ENCODE data around the gene CRELD2. TPM values are rescaled to one million over a fixed set of nuclear protein-coding genes. Genes with fewer than 3 reads are reported as not detected.

Gene CRELD2
- total and polyA plus RNA-seq, 2 experiments from 2014 or later: 35.7 to 47.7 TPM

GRCh38 chr22:49869845-49870712 lies 48.4 kb upstream of the CRELD2 start:
- peaks cover 4% of the 10 kb centered on the region; the same call in 1 of the 2 replicates for H3K9me2 ChIP-seq (ENCODE audit: insufficient read depth)
- no peak for ATAC-seq
- no peak overlapping the region for H3K4me3 ChIP-seq
- peaks cover 41% of the 10 kb centered on the region for H3K9me3 Mint-ChIP-seq
- H3K4me3 Mint-ChIP-seq: no peak overlapping the region
- H4K20me1 ChIP-seq (replicated peaks; ENCODE audit: insufficient read depth): peaks cover 51% of the 10 kb centered on the region
- H3K27me3 Mint-ChIP-seq (ENCODE audit: insufficient read depth, low read depth, poor library complexity): no peaks in the 10 kb centered on the region
- no peaks in the 10 kb centered on the region for H3K27me3 ChIP-seq (ENCODE audit: insufficient read depth)
- no peak overlapping the region for H3K4me2 ChIP-seq
- H2AFZ ChIP-seq: no peak overlapping the region
- H3K36me3 Mint-ChIP-seq (ENCODE audit: low read depth): peaks cover 63% of the 10 kb centered on the region
- no peak for DNase-seq (ENCODE audit: low spot score)
- H3K27ac ChIP-seq (ENCODE audit: low read depth): no peak overlapping the region
- peaks cover 7% of the 10 kb centered on the region; the same call in 1 of the 2 replicates for H3K4me1 ChIP-seq (ENCODE audit: insufficient read depth)
- H3K27ac Mint-ChIP-seq: no peak overlapping the region
- no peaks in the 10 kb centered on the region; the same call in 1 of the 2 replicates for H3F3A ChIP-seq (replicated peaks; ENCODE audit: low read depth)
- H3K79me2 ChIP-seq (replicated peaks; ENCODE audit: insufficient read depth): peaks cover 98% of the 10 kb centered on the region
- no peak for TF ChIP-seq ZNF114 (CRISPR knock-in tag; IDR thresholded peaks at IDR 0.05)
- TF ChIP-seq, protein P1, sequence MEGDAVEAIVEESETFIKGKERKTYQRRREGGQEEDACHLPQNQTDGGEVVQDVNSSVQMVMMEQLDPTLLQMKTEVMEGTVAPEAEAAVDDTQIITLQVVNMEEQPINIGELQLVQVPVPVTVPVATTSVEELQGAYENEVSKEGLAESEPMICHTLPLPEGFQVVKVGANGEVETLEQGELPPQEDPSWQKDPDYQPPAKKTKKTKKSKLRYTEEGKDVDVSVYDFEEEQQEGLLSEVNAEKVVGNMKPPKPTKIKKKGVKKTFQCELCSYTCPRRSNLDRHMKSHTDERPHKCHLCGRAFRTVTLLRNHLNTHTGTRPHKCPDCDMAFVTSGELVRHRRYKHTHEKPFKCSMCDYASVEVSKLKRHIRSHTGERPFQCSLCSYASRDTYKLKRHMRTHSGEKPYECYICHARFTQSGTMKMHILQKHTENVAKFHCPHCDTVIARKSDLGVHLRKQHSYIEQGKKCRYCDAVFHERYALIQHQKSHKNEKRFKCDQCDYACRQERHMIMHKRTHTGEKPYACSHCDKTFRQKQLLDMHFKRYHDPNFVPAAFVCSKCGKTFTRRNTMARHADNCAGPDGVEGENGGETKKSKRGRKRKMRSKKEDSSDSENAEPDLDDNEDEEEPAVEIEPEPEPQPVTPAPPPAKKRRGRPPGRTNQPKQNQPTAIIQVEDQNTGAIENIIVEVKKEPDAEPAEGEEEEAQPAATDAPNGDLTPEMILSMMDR (conservative IDR thresholded peaks at IDR 0.05; ENCODE audit: low read depth in 2 of 2): no peak
- H3K4me1 Mint-ChIP-seq: peaks cover 3% of the 10 kb centered on the region; the same call in 2 of the 3 replicates
- no peaks in the 10 kb centered on the region for H3K36me3 ChIP-seq (ENCODE audit: insufficient read depth)

DNA sequence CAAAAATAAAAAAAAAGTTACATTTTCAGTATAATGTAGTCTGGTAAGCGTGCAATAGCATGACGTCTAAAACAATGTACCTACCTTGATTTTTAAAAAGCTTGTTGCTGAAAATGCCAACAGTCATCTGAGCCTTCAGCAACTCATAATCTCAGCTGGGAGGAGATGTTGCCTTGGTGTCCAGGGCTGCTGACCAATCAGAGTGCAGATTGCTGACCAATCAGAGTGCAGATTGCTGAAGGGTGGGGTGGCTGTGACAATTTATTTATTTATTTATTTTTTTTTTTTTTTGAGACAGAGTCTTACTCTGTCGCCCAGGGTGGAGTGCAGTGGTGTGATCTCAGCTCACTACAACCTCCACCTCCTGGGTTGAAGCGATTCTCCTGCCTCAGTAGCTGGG lies 47.0 kb upstream of the CRELD2 start:
- no peak overlapping the region for H3K4me2 ChIP-seq
- no peaks in the 10 kb centered on the region for H3K36me3 ChIP-seq (ENCODE audit: insufficient read depth)
- no peak overlapping the region for H3K4me3 ChIP-seq
- H4K20me1 ChIP-seq (replicated peaks; ENCODE audit: insufficient read depth): peaks cover 48% of the 10 kb centered on the region
- no peaks in the 10 kb centered on the region for H3K27me3 ChIP-seq (ENCODE audit: insufficient read depth)
- H3K79me2 ChIP-seq (replicated peaks; ENCODE audit: insufficient read depth): peaks cover 98% of the 10 kb centered on the region
- no peaks in the 10 kb centered on the region; the same call in 1 of the 2 replicates for H3F3A ChIP-seq (replicated peaks; ENCODE audit: low read depth)
- ATAC-seq (no peak), DNase-seq (ENCODE audit: low spot score) (no peak)
- peaks cover 4% of the 10 kb centered on the region; the same call in 1 of the 2 replicates for H3K9me2 ChIP-seq (ENCODE audit: insufficient read depth)
- Mint-ChIP-seq H3K4me3 (no peak overlapping the region), H3K9me3 (peaks cover 32% of the 10 kb centered on the region), H3K36me3 (ENCODE audit: low read depth) (peaks cover 59% of the 10 kb centered on the region), H3K27me3 (ENCODE audit: insufficient read depth, low read depth, poor library complexity) (no peaks in the 10 kb centered on the region), H3K27ac (no peak overlapping the region), H3K4me1 (peaks cover 3% of the 10 kb centered on the region; the same call in 2 of the 3 replicates)
- no peak overlapping the region for H3K27ac ChIP-seq (ENCODE audit: low read depth)
- H3K4me1 ChIP-seq (ENCODE audit: insufficient read depth): peaks cover 7% of the 10 kb centered on the region; the same call in 1 of the 2 replicates
- H2AFZ ChIP-seq: no peak overlapping the region
- no peak for TF ChIP-seq CREB1 (CRISPR knock-in tag; IDR thresholded peaks at IDR 0.05; ENCODE audit: low read depth)
- no peak for TF ChIP-seq ZNF331 (CRISPR knock-in tag; IDR thresholded peaks at IDR 0.05; ENCODE audit: low read depth)
- TF ChIP-seq STAT1 (IDR thresholded peaks at IDR 0.05; ENCODE audit: unreplicated experiment): no peak
- TF ChIP-seq NANOG (IDR thresholded peaks at IDR 0.05; ENCODE audit: borderline replicate concordance): no peak
- TF ChIP-seq, protein P1 (conservative IDR thresholded peaks at IDR 0.05; ENCODE audit: low read depth in 2 of 2): no peak
- TF ChIP-seq REST (IDR thresholded peaks at IDR 0.05; ENCODE audit: unreplicated experiment): no peak
- TF ChIP-seq POLR2AphosphoS5 (IDR thresholded peaks at IDR 0.05; ENCODE audit: low read depth): no peak

All from GM23338 (cell line).